HepG2 (cell line): ENCODE measurements around the gene MYADML2. TPM values are rescaled to one million over a fixed set of nuclear protein-coding genes. Genes with fewer than 3 reads are reported as not detected.

ENCODE experiments used
- FOXP4 ChIP-seq: sonication (generic); formaldehyde crosslinking; IDR thresholded peaks from 2 replicates; pipeline ENCODE4 v1.4.0; 2020; ENCODE audit warnings: missing genetic modification reagents
- GMEB2 ChIP-seq: IDR thresholded peaks from 2 replicates; pipeline ENCODE4 v1.6.1; 2016; ENCODE audit warnings: missing biosample characterization, missing genetic modification reagents, low read depth
- HDAC6 ChIP-seq: fragments of 200-600 bp; sonication (generic); IDR thresholded peaks from 2 replicates; pipeline ENCODE4 v1.7.0; 2017; ENCODE audit warnings: mild to moderate bottlenecking, antibody characterized with exemption, low read length, low read depth
- NR1H2 ChIP-seq: sonication (generic); formaldehyde crosslinking; IDR thresholded peaks from 2 replicates; pipeline ENCODE4 v1.8.1; 2022; ENCODE audit warnings: low read depth, missing genetic modification reagents, borderline replicate concordance
- NR3C1 ChIP-seq: sonication (generic); formaldehyde crosslinking; IDR thresholded peaks from 2 replicates; pipeline ENCODE4 v1.4.0; 2020; ENCODE audit warnings: missing genetic modification reagents
- REPIN1 ChIP-seq: sonication (generic); formaldehyde crosslinking; IDR thresholded peaks from 2 replicates; pipeline ENCODE4 v1.8.0; 2022; ENCODE audit warnings: missing genetic modification reagents, low read depth, mild to moderate bottlenecking, borderline replicate concordance
- SNAI1 ChIP-seq: sonication (generic); formaldehyde crosslinking; IDR thresholded peaks from 2 replicates; pipeline ENCODE4 v1.5.0; 2020; ENCODE audit warnings: mild to moderate bottlenecking, missing genetic modification reagents, borderline replicate concordance
- SRSF9 ChIP-seq: fragments of 200-400 bp; formaldehyde crosslinking; IDR thresholded peaks from 2 replicates; pipeline ENCODE4 v1.6.1; 2018; ENCODE audit warnings: borderline replicate concordance, mild to moderate bottlenecking, low read depth, low read length; ENCODE audit not compliant: insufficient read depth, poor library complexity, severe bottlenecking
- TFAP4 ChIP-seq: sonication (generic); IDR thresholded peaks from 2 replicates; pipeline ENCODE4 v1.6.1; 2016; ENCODE audit warnings: low read depth, borderline replicate concordance
- ZNF280D ChIP-seq: sonication (generic); formaldehyde crosslinking; IDR thresholded peaks from 2 replicates; pipeline ENCODE4 v1.5.1; 2020; ENCODE audit warnings: mild to moderate bottlenecking, missing genetic modification reagents
- ZNF550 ChIP-seq: sonication (generic); formaldehyde crosslinking; IDR thresholded peaks from 2 replicates; pipeline ENCODE4 v1.4.0; 2020; ENCODE audit warnings: mild to moderate bottlenecking, missing genetic modification reagents, borderline replicate concordance
- ZNF710 ChIP-seq: sonication (generic); formaldehyde crosslinking; IDR thresholded peaks from 2 replicates; pipeline ENCODE4 v1.5.0; 2020; ENCODE audit warnings: mild to moderate bottlenecking, missing genetic modification reagents, borderline replicate concordance
- ZNF788 ChIP-seq: sonication (generic); formaldehyde crosslinking; IDR thresholded peaks from 2 replicates; pipeline ENCODE4 v1.5.0; 2020; ENCODE audit warnings: mild to moderate bottlenecking, missing genetic modification reagents, borderline replicate concordance
- polyA plus RNA-seq, 8 experiments: library from polyadenylated mRNA; depleted of rRNA in 3 of 8; stranded (reverse) in 7 of 8; unstranded in 1 of 8; fragments of >200 nt; fragmentation: Illumina TruSeq in 4 of 8; extraction: Trizol in 4 of 8; gene quantifications; 2 replicates each; pipeline versions ENCODE4 v1.2.1 to v1.2.3, GENCODE V29; 2011 to 2016; ENCODE audit warnings: low read depth in 4 of 8, missing spikeins in 1 of 8, mixed read lengths in 1 of 8; ENCODE audit not compliant: insufficient read depth in 1 of 8
- total RNA-seq, 5 experiments: library from RNA; depleted of rRNA; stranded (reverse); fragments of >200 nt; fragmentation: Illumina TruSeq; extraction: Trizol; gene quantifications; 2 replicates each; pipeline ENCODE4 v1.2.3, GENCODE V29; 2016; ENCODE audit warnings: low read depth in 1 of 5

The MYADML2 gene
- total and polyA plus RNA-seq, 2 of the 13 experiments (the other 11 are each of a cell fraction or from before 2014, with no cell fraction given) = not detected

- no peak for TF ChIP-seq ZNF280D (CRISPR knock-in tag)
- no peak for TF ChIP-seq FOXP4 (CRISPR knock-in tag)
- no peak for TF ChIP-seq NR1H2 (CRISPR knock-in tag)
- TF ChIP-seq SRSF9 = no peak
- no peak for TF ChIP-seq REPIN1 (CRISPR knock-in tag)
- no peak for TF ChIP-seq SNAI1 (CRISPR knock-in tag)
- TF ChIP-seq ZNF788 (CRISPR knock-in tag) = no peak; the same call in 1 of the 2 replicates
- no peak for TF ChIP-seq HDAC6
- TF ChIP-seq ZNF710 = 0 out of 2 replicates have a peak, but pooled peaks have one; percentile 16
- no peak for TF ChIP-seq ZNF550 (CRISPR knock-in tag)
- no peak for TF ChIP-seq NR3C1 (CRISPR knock-in tag)
- TF ChIP-seq GMEB2 (CRISPR knock-in tag) = no peak
- TF ChIP-seq TFAP4 = peak; percentile 37; the same call in 1 of the 2 replicates
These were observed 22.2 kb downstream of the MYADML2 start (continued) for GRCh38 chr17:81924557-81925532.
